Endometrium (tissue), 2 donors: ENCODE measurements around the gene RGS1.

Source experiments
- FAIRE-seq: peaks from 2 replicates; lab custom pipeline; 2012; peaks lifted over from hg19 to GRCh38; lab: Jason Lieb, UNC
- donor health status: control.
- donor health status: control.

RGS1 gene

GRCh38 chr1:192581131-192581927, 5.8 kb downstream of the RGS1 start:
- no peak for FAIRE-seq

- FAIRE-seq, result no peak
These were observed 9.3 kb downstream of the RGS1 start for GRCh38 chr1:192584866-192585265.

- no peak for FAIRE-seq
These were observed 12.1 kb downstream of the RGS1 start for GRCh38 chr1:192587386-192588266.

- FAIRE-seq, result no peak
These were observed 13.0 kb downstream of the RGS1 start for GRCh38 chr1:192588546-192588945.

- FAIRE-seq, result no peak
These were observed 14.2 kb downstream of the RGS1 start for GRCh38 chr1:192589813-192590212.

GRCh38 chr1:192592517-192592916, 16.9 kb downstream of the RGS1 start:
- no peak for FAIRE-seq

GRCh38 chr1:192592981-192593708, 17.6 kb downstream of the RGS1 start:
- no peak for FAIRE-seq

- no peak for FAIRE-seq
These were observed 19.7 kb downstream of the RGS1 start for GRCh38 chr1:192595299-192595698.

GRCh38 chr1:192598589-192598988, 23.0 kb downstream of the RGS1 start:
- FAIRE-seq, result no peak

- FAIRE-seq, result no peak
These were observed 24.7 kb downstream of the RGS1 start for GRCh38 chr1:192600275-192600674.

GRCh38 chr1:192601143-192601542, 25.6 kb downstream of the RGS1 start:
- FAIRE-seq, result no peak

- no peak for FAIRE-seq
These were observed 26.0 kb downstream of the RGS1 start for GRCh38 chr1:192601567-192601966.

GRCh38 chr1:192602757-192603156, 27.2 kb downstream of the RGS1 start:
- no peak for FAIRE-seq

- no peak for FAIRE-seq
These were observed 27.7 kb downstream of the RGS1 start for GRCh38 chr1:192603218-192603787.

- no peak for FAIRE-seq
These were observed 29.5 kb downstream of the RGS1 start for GRCh38 chr1:192604979-192605620.

GRCh38 chr1:192608671-192609070, 33.1 kb downstream of the RGS1 start:
- FAIRE-seq, result no peak

GRCh38 chr1:192609110-192610079, 33.8 kb downstream of the RGS1 start:
- FAIRE-seq, result no peak

GRCh38 chr1:192610112-192610889, 34.7 kb downstream of the RGS1 start:
- peak; percentile 99 for FAIRE-seq

GRCh38 chr1:192615055-192615454, 39.5 kb downstream of the RGS1 start:
- FAIRE-seq, result no peak
